Measurements from ENCODE around the gene UPK3BL2.
"Not testable (repeated sequence)": the region's sequence is repeated elsewhere in the genome, so short reads cannot be mapped to it uniquely, and the experiment has no call there.

Gene UPK3BL2

GRCh38 chr7:102527822-102528793, 15.4 kb downstream of the UPK3BL2 start:
- not testable (repeated sequence) for DNase-seq

GRCh38 chr7:102527182-102527581, 16.3 kb downstream of the UPK3BL2 start:
- DNase-seq, result not testable (repeated sequence)

DNA sequence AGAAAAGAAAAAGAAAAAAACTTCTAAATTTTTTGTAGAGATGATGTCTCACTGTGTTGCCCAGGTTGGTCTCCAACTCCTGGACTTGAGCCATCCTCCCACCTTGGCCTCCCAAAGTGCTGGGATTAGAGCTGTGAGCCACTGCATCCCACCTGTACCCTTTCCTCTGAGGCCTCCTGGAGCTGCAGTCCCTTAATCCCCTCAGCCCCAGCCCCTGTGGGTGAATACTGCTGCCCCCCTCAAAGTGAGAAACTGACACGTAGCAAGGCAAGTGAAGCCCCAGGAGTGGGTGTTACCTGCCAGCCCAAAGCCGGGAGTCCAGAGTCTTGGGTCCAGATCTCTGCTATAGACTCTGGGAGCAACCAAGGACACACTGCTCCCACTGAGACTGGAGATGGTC, 18.7 kb downstream of the UPK3BL2 start:
- not testable (repeated sequence) for DNase-seq

GRCh38 chr7:102520797-102521196, 22.7 kb downstream of the UPK3BL2 start:
- peak; percentile 78 for DNase-seq

DNA sequence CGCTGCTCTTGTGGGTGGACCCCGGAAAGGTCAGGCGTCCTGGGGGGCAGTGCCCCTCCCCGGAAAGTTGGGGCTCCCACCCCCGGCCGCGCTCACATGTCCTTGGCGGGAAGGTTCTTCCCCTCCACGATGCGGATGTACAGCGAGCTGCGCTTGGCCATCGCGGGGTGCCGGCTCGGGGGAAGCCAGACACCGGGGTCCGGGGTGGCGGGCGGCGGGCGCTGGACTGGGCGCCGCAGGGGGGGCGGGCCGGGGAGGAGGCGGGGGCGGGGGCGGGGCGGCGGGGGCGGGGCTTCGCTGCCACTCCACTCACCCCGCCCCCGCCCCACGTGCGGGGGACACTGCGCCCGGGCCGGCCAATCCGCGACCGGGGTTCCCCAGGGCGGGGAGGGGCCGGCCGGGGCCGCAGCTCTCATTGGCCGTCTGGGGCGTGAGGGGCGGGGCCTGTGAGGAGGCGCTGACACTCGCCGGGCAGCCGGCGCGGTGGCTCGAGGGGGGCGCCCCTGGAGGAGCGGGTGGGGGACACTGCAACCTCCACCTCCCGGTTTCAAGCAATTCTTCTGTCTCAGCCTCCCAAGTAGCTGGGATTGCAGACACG, 25.8 kb downstream of the UPK3BL2 start, which contains the start of gene RASA4B:
TSS of gene RASA4B (minus strand) at position 228 of the 598 bp plus-strand sequence. CDS start at position 161, 67 bp downstream.
- DNase-seq, result peak; percentile 43

DNA sequence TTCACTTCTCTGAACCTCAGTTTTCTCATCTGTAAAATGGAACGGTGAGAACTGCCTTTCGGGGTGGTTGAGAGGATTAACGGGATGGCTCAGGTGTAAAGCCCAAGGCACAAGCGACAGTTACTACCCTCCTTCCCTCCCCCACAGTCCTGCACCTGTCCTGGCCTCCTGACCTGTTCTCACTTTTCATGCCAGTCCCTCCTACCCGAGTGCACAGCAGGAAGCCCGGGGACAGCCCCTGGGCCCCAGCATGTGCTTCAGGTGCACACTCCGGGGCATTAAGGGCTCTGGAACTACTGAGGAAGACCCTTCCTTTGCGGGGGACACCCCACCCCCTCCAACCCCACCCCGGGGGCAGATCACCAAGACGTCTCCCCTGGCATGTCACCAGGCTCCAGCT, 26.5 kb downstream of the UPK3BL2 start:
- not testable (repeated sequence) for DNase-seq

- DNase-seq, result not testable (repeated sequence)
Measured at GRCh38 chr7:102515889-102516288, 27.6 kb downstream of the UPK3BL2 start.

GRCh38 chr7:102514881-102515721, 28.4 kb downstream of the UPK3BL2 start:
- not testable (repeated sequence) for DNase-seq

DNA sequence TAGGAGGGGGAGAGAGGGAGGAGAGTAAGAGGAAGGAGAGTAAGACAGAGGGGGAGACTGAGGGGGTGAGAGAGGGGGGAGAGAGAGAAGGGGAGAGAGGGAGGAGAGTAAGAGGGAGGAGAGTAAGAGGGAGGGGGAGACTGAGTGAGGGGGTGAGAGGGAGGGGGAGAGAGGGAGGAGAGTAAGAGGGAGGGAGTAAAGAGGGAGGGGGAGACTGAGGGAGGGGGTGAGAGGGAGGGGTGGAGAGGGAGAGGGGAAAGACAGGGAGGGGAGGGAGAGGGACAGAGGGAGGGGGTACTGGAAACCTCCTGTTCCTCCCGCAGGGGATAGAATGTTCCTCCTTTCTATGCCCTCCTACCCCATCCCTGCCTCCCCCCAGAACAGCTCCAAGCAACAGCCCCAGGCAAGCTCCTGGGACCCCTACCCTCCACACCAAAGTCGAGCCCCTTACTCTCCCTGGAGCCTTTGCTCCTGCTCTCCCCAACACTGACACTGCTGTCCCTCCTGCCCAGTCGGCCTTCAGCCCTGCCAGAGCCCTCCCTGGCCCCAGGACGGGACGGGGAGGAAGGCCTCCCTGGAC, 30.8 kb downstream of the UPK3BL2 start:
- DNase-seq, result peak; percentile 92

- DNase-seq, result not testable (repeated sequence)
Measured at GRCh38 chr7:102511860-102512522, 31.5 kb downstream of the UPK3BL2 start.

- not testable (repeated sequence) for DNase-seq
Measured at GRCh38 chr7:102510575-102510974, 32.9 kb downstream of the UPK3BL2 start.

GRCh38 chr7:102507410-102508088, 35.9 kb downstream of the UPK3BL2 start:
- not testable (repeated sequence) for DNase-seq

DNA sequence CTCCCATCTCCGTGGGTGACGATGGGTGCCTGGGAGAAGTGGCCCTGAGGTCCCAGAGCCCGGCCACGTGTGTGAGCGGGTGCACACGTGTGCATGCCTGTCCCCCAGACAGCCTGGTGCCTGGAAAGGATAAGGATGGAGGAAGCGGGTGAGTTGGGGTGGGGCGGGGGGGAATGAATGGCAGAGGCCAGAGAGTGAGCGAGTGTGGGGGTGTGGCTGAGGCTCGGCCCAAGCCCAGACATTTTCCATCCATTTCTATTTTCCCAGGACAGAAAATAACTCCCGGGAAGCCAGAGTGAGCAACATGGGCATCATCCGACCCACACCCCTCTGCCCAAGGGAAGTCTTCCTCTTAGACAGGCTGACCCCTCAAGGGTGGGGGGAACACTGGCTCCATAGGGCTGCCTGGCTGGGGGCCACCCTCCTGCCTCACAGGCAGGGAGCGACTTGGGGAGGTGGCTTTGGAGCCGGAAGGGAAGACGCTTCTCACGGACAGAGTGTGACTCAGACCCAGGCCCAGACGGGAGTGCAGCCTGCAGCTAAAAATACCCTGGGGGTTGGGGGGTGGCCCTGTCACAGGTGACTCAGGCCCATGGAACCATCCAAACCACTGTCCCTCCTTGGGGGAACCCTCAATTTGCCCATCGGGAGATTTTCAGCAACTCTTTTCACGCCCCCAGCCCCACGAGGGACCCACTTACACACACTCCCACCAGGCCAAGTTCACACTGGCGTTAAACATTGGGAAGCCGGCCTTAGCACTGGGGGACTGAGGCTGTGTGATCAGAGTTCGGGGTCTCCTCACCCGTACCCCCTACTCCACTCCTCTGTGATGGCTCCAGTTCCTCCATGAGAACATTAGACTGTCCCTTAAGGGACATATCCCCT, 38.0 kb downstream of the UPK3BL2 start:
- DNase-seq, result not testable (repeated sequence)

DNA sequence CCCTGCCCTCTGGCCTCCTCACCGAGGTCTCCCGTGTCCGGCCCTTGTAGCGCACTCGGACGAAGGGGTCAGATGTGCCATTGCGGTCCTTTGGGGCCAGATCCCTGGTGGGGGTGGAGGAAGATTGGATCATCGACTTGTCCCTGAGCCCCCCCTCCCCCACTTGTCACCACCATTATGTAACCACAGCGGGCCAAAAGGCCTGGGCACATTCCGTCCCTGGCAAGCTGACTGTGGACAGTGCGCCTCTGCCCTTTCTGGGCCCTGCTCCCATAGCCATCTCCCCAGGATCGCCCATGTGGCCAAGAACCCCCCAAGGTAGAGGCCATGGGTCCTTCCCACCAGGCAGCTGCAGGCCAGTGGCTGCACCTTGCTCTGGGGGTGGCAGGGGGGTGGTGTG, 40.4 kb downstream of the UPK3BL2 start:
- DNase-seq, result not testable (repeated sequence)

- DNase-seq, result not testable (repeated sequence)
Measured at GRCh38 chr7:102498321-102498720, 45.2 kb downstream of the UPK3BL2 start.

GRCh38 chr7:102497308-102497707, 46.2 kb downstream of the UPK3BL2 start:
- not testable (repeated sequence) for DNase-seq

DNA sequence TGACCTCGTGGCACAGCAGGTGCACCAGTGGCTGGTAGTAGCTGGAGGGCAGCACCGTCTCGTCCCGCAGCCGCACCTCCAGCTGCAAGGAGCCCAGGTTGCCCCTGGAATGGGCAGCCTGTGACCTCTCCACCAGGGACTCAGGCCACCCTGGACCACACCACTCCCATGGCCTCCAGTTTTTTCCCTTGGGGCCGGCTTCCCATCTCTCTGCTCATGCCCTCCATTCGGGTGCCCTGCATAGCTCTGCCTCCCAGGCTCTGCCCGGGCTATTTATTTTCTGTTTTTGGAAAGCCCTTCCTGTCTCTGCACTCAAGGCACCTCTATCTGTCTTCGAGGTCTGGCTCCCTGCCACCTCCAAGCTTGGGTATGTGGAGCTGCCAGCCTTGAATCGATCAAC, 46.6 kb downstream of the UPK3BL2 start:
- not testable (repeated sequence) for DNase-seq

DNA sequence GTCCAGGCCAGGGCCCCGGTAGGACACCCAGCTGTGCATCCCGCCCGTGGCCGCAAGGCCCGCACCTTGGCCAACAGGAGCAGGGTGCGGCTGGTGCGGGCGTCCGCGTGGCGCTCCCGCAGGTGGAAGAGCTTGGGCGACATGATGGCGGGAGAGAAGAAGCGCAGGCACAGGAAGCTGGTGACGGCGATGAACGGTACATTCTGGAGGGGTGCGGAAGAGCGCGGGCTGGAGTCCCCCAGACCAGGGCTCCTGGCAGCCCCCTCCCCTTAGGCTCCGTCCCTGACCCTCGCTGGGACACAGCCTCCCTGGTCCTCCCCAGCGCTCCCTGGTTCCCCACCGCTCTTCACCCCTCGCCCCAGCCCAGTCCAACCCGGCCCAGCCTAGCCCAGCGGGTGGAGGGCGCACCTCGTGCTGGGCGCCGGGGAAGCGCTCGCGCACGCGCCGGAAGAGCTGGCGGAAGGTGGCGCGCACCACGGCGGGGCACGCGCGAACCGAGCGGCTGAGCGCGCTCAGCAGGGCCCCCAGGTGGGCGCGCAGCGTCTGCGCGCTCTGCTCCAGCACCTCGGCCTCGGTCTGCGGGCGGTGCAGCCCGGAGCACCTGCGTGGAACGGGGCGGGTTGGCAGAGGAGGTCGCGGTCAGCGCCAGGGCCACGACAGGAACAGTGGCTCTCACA, 48.9 kb downstream of the UPK3BL2 start:
- DNase-seq, result not testable (repeated sequence)

DNA sequence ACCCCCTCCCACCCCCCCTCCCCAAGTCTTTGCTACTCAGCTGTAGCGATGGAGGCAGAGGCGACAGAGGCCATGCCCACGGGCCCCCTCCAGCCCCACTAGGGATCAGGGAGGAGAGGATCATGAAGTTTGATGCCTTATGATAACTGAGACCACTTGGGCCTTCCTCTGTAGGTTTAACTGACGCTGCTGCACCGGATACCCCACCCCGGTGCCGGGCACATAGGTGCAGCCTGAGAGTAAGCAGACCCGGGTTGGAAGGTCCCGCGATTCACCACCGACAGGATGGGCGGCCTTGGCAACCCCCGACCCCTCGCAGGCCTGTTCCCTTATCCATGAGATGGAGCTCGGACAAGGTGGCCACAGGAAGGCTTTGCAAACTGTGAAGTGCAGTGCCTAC, 49.5 kb downstream of the UPK3BL2 start:
- not testable (repeated sequence) for DNase-seq
